ENCODE results near the gene ACIN1. TPM values are rescaled to one million over a fixed set of nuclear protein-coding genes. Genes with fewer than 3 reads are reported as not detected.

Gene ACIN1
- total RNA-seq, 1 donor from 2014 or later, result 83.4 TPM

DNA sequence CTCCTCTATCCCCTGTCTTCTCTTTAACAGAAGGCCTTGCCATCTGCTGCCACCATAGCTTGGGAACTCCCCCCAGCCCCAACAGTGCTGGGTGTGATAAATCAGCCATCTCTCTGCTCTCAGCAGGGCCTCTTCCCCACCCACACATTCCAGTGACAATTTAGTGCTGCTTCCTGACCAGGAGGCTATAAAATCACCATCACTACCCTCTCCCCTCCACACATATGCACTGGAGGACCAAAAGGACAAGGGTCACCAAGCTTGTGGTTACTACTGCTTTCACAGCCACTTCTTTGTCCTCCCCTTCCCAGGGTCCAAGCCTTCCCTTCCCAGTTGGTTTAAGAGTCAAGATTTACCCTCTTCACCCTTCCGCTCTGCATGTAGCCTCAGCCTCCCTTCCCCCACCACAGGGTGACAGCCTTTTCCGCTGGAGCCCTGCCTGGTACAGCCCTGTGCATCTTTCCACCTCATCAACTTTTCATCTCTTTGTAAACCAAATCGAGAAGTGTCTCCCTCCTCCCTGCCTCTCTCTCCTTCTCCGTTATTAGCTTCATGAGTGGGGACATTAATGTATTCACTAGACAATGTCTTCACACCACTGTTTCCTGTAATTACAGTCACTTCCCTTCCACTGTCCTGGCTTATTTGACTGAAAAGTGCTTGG is 69.7 kb downstream of the ACIN1 start:
- Histone ChIP-seq H3K36me3 (ENCODE audit: control insufficient read depth, insufficient read depth, low read length) (no peaks in the 10 kb centered on the region), H3K27me3 (ENCODE audit: control insufficient read depth, insufficient read depth, low read length) (no peaks in the 10 kb centered on the region), H3K4me3 (ENCODE audit: low read depth, low read length) (no peak overlapping the region)
- DNase-seq (ENCODE audit: low read depth), result no peak
- TF ChIP-seq, protein P1, sequence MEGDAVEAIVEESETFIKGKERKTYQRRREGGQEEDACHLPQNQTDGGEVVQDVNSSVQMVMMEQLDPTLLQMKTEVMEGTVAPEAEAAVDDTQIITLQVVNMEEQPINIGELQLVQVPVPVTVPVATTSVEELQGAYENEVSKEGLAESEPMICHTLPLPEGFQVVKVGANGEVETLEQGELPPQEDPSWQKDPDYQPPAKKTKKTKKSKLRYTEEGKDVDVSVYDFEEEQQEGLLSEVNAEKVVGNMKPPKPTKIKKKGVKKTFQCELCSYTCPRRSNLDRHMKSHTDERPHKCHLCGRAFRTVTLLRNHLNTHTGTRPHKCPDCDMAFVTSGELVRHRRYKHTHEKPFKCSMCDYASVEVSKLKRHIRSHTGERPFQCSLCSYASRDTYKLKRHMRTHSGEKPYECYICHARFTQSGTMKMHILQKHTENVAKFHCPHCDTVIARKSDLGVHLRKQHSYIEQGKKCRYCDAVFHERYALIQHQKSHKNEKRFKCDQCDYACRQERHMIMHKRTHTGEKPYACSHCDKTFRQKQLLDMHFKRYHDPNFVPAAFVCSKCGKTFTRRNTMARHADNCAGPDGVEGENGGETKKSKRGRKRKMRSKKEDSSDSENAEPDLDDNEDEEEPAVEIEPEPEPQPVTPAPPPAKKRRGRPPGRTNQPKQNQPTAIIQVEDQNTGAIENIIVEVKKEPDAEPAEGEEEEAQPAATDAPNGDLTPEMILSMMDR (IDR thresholded peaks at IDR 0.05; ENCODE audit: insufficient read depth, low read length, poor library complexity, severe bottlenecking), result no peak

DNA sequence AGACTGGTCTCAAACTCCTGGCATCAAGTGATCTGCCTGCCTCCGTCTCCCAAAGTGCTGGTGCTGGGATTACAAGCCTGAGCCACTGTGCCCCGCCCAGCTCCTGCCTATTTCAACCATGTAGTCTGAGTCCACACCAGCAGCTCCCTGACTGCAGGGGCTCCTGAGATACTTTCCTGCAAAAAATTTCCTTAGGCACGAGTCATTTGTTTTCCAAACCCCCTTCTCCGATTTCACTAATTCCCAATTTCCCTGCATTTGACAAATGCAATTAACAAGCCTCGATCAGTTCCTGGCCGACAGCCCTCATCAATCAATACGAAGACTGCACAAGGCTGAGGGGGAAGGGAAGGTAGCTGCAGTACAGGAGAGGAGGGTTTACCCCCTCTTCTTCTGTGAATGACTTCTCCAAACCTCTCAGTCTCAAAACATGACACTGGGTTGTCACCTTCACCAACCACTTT is 70.3 kb downstream of the ACIN1 start:
- no peak overlapping the region for H3K4me3 ChIP-seq (ENCODE audit: low read depth, low read length)
- DNase-seq (ENCODE audit: low read depth), result no peak
- TF ChIP-seq, protein P1 (IDR thresholded peaks at IDR 0.05; ENCODE audit: insufficient read depth, low read length, poor library complexity, severe bottlenecking), result no peak
- no peaks in the 10 kb centered on the region for H3K27me3 ChIP-seq (ENCODE audit: control insufficient read depth, insufficient read depth, low read length)
- H3K36me3 ChIP-seq (ENCODE audit: control insufficient read depth, insufficient read depth, low read length), result no peaks in the 10 kb centered on the region

DNA sequence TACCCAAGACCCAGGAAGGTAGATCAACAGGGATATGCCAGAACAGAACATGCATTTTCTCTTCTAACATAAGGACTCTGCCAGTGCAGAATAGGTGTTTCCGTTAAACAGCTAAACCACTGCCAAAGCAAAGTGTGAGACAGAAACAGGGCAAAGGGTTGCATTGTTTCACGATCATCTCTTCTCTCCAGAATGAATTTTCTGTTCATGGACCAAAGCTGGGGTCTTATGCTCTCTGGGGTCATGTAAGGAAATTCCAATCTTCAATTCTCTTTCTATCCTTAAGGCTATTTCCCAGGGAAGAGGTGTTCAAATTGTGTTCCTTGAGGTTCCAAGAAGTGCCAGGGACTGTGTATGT is 71.2 kb downstream of the ACIN1 start:
- no peak overlapping the region for H3K4me3 ChIP-seq (ENCODE audit: low read depth, low read length)
- no peaks in the 10 kb centered on the region for H3K36me3 ChIP-seq (ENCODE audit: control insufficient read depth, insufficient read depth, low read length)
- TF ChIP-seq, protein P1 (IDR thresholded peaks at IDR 0.05; ENCODE audit: insufficient read depth, low read length, poor library complexity, severe bottlenecking), result no peak
- H3K27me3 ChIP-seq (ENCODE audit: control insufficient read depth, insufficient read depth, low read length), result no peaks in the 10 kb centered on the region
- no peak for DNase-seq (ENCODE audit: low read depth)

DNA sequence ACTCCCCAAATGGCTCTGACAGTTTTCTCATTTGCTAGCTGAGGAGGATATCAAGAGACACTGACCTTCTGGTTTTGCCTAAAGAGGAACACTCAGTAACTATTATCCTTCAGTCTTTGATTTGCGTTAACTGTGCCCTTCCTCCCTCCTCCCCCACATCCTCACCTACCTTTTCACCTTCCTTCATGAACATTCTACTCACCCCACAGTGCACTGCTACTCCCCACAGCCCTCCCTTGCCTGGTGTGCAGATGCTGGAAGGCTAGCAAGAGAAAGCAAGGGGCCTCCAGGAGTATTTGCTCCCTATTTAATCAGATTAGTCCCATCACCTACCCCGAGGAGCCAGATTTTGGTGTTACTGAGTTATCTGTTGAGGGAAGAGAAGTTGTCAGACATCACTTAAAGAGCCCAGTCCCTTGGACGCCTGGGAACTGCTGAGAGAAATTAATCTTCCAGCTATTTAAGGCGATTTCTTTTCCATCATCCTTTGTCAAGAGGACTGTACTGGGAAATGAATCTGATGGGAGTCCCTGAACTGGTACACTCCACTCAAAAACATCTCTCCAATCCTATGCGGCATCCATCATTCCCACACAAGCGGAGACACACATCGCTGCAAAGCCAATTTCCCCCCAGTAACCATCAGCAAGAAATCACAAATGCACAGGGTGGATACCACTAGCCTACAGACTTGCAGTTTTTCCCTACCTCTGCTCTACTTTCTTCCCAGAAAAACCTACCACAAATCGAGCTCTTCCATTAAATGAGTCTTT is 71.7 kb downstream of the ACIN1 start:
- no peak for DNase-seq (ENCODE audit: low read depth)
- no peaks in the 10 kb centered on the region for H3K27me3 ChIP-seq (ENCODE audit: control insufficient read depth, insufficient read depth, low read length)
- H3K36me3 ChIP-seq (ENCODE audit: control insufficient read depth, insufficient read depth, low read length), result no peaks in the 10 kb centered on the region
- TF ChIP-seq, protein P1 (IDR thresholded peaks at IDR 0.05; ENCODE audit: insufficient read depth, low read length, poor library complexity, severe bottlenecking), result no peak
- H3K4me3 ChIP-seq (ENCODE audit: low read depth, low read length), result no peak overlapping the region

DNA sequence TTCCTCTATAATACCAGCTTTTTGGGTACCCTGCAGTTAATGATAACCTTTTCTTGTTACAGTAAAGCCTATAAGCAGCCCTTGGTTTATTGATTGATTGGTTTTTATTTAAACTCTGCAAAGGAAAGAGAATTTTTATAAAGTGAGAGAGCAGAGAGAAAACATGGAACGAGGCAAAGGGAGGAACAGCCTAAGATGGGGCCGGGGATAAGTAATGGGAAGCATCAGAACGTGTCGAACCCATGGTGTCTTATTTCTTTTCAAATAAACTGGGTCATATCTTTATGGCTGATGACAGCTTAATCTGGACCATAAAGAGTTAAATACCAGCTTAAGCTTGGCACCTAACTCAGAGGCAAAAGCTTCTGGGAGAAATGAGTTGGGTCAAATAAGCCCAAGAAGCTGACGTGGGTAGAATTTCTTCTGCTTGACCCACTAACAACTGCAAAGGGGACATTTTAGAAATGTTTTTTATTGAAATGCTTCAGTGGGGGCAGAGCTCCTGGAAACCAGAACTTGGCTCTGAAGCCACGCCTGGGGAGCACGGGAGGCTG is 73.0 kb downstream of the ACIN1 start:
- Histone ChIP-seq H3K36me3 (ENCODE audit: control insufficient read depth, insufficient read depth, low read length) (no peaks in the 10 kb centered on the region), H3K4me3 (ENCODE audit: low read depth, low read length) (no peak overlapping the region), H3K27me3 (ENCODE audit: control insufficient read depth, insufficient read depth, low read length) (no peaks in the 10 kb centered on the region)
- TF ChIP-seq, protein P1 (IDR thresholded peaks at IDR 0.05; ENCODE audit: insufficient read depth, low read length, poor library complexity, severe bottlenecking), result no peak
- no peak for DNase-seq (ENCODE audit: low read depth)

All from kidney epithelial cell (primary cell).